Panc1 (cell line): ENCODE data around the gene MRPL54. TPM values are rescaled to one million over a fixed set of nuclear protein-coding genes. Genes with fewer than 3 reads are reported as not detected.

Experiments
- ATAC-seq: fragments of 200-7000 bp; cut with Tn5 transposase; 2 replicates; pipeline ENCODE4 v1.9.1; 2020; ENCODE audit warnings: mild to moderate bottlenecking, moderate library complexity
- BruUV-seq: library from RNA; stranded (reverse); fragments of 400-500 nt; replicated peaks from 2 replicates; lab custom pipeline; 2021; lab: Mats Ljungman, UMichigan
- CTCF ChIA-PET: fragments of 300-600 bp; sonication (Branson Sonifier 250); formaldehyde crosslinking; loops from one replicate; lab custom pipeline; 2022; ENCODE audit warnings: antibody characterized with exemption; lab: Charles Lee
- POLR2A ChIA-PET: fragments of 300-600 bp; sonication (Branson Sonifier 250); formaldehyde crosslinking; loops from one replicate; lab custom pipeline; 2022; ENCODE audit warnings: antibody characterized with exemption; lab: Charles Lee
- DNase-seq: peaks from one replicate; pipeline ENCODE4 v3.0.0-alpha.2; 2010; ENCODE audit warnings: low read depth, low spot score
- H3K27ac ChIP-seq: 2 replicates; pipeline ENCODE4 v1.5.1; 2011; ENCODE audit warnings: mild to moderate bottlenecking, low read length, inconsistent platforms
- H3K27me3 ChIP-seq: fragments of 200-500 bp; sonication (Bioruptor generic); 2 replicates; pipeline ENCODE4 v1.6.0; 2014; ENCODE audit warnings: low read length, inconsistent platforms; ENCODE audit not compliant: control insufficient read depth, insufficient read depth
- H3K36me3 ChIP-seq: fragments of 200-500 bp; sonication (Bioruptor generic); 2 replicates; pipeline ENCODE4 v1.5.1; 2014; ENCODE audit warnings: inconsistent platforms, mild to moderate bottlenecking, low read length, moderate library complexity; ENCODE audit not compliant: control insufficient read depth, insufficient read depth
- H3K4me1 ChIP-seq: 2 replicates; pipeline ENCODE4 v1.5.1; 2011; ENCODE audit warnings: inconsistent platforms, mild to moderate bottlenecking, low read length, moderate library complexity; ENCODE audit not compliant: control insufficient read depth, insufficient read depth
- H3K4me3 ChIP-seq, 2 experiments: 2 replicates each; pipeline ENCODE4 v1.5.1; 2011 to 2012; ENCODE audit warnings: low read depth in 2 of 2, low read length in 2 of 2, mild to moderate bottlenecking in 2 of 2, inconsistent platforms in 1 of 2, moderate library complexity in 1 of 2
- H3K9me3 ChIP-seq: fragments of 200-500 bp; sonication (Bioruptor generic); 2 replicates; pipeline ENCODE4 v1.5.1; 2014; ENCODE audit warnings: low read depth, mild to moderate bottlenecking, inconsistent platforms, low read length, moderate library complexity; ENCODE audit not compliant: control insufficient read depth, insufficient read depth
- POLR2AphosphoS5 ChIP-seq: IDR thresholded peaks from 2 replicates; pipeline ENCODE4 v1.6.1; 2012; ENCODE audit warnings: mild to moderate bottlenecking, low read depth, low read length, moderate library complexity
- SIN3A ChIP-seq: IDR thresholded peaks from 2 replicates; pipeline ENCODE4 v1.6.1; 2012; ENCODE audit warnings: low read depth, mild to moderate bottlenecking, low read length, moderate library complexity, borderline replicate concordance; ENCODE audit not compliant: insufficient read depth
- TCF7L2 ChIP-seq: IDR thresholded peaks from 2 replicates; pipeline ENCODE4 v1.6.1; 2011; ENCODE audit warnings: mild to moderate bottlenecking, low read depth, low read length, inconsistent platforms
- in situ Hi-C: cut with HindIII; loops from 2 replicates; pipeline ENCODE4 v1.10.0; 2016; ENCODE audit warnings: low sequenced_read_pairs, low pct_unique_long_range_greater_than_20kb
- intact Hi-C: fragments of 100-400 bp; cut with micrococcal nuclease; formaldehyde crosslinking; loops from one replicate; pipeline ENCODE4 v1.10.0; 2022; ENCODE audit not compliant: unreplicated experiment
- total RNA-seq: library from RNA; stranded (reverse); gene quantifications from one replicate; pipeline ENCODE4 v1.2.1, GENCODE V29; 2021; ENCODE audit not compliant: unreplicated experiment
- TF ChIP-seq, protein P1 (sequence below), 2 experiments: IDR thresholded peaks; 2 replicates each; pipeline ENCODE4 v1.6.1; 2011 to 2012; ENCODE audit warnings: low read depth in 2 of 2, control low read depth in 1 of 2, low read length in 1 of 2, mild to moderate bottlenecking in 1 of 2, moderate library complexity in 1 of 2; ENCODE audit not compliant: insufficient read depth in 1 of 2
- TF ChIP-seq, protein P2 (sequence below): fragments of 450-650 bp; IDR thresholded peaks from 2 replicates; pipeline ENCODE4 v1.5.1; 2017; ENCODE audit warnings: mild to moderate bottlenecking

MRPL54 gene
- total RNA-seq, 1 experiment from 2014 or later, result 42.8 TPM

DNA sequence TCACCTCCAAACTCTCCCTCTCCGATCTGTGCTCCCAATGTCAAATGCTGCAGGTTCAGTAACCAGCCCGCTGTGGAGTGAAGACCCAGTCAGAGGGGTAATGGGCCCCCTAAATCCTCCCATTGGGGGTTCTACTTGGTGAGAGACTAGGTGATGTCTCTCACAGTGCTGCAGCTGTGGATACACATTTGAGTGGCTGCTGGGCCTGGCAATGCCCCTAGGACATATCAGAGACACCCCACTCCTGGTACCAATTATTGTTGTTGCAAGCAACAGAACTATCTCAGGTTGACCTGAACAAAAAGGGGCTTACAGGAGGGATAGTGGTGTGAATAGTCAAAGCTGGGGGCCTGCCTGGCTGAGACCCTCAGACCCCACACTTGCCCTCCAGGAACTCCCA is 19.1 kb downstream of the MRPL54 start:
- ATAC-seq, result no peak
- no peak for TF ChIP-seq SIN3A
- no peak for TF ChIP-seq TCF7L2
- TF ChIP-seq, protein P1, sequence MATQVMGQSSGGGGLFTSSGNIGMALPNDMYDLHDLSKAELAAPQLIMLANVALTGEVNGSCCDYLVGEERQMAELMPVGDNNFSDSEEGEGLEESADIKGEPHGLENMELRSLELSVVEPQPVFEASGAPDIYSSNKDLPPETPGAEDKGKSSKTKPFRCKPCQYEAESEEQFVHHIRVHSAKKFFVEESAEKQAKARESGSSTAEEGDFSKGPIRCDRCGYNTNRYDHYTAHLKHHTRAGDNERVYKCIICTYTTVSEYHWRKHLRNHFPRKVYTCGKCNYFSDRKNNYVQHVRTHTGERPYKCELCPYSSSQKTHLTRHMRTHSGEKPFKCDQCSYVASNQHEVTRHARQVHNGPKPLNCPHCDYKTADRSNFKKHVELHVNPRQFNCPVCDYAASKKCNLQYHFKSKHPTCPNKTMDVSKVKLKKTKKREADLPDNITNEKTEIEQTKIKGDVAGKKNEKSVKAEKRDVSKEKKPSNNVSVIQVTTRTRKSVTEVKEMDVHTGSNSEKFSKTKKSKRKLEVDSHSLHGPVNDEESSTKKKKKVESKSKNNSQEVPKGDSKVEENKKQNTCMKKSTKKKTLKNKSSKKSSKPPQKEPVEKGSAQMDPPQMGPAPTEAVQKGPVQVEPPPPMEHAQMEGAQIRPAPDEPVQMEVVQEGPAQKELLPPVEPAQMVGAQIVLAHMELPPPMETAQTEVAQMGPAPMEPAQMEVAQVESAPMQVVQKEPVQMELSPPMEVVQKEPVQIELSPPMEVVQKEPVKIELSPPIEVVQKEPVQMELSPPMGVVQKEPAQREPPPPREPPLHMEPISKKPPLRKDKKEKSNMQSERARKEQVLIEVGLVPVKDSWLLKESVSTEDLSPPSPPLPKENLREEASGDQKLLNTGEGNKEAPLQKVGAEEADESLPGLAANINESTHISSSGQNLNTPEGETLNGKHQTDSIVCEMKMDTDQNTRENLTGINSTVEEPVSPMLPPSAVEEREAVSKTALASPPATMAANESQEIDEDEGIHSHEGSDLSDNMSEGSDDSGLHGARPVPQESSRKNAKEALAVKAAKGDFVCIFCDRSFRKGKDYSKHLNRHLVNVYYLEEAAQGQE (IDR thresholded peaks at IDR 0.05; ENCODE audit: insufficient read depth in 1 of 2, low read depth in 2 of 2, low read length in 1 of 2), result no peak
- TF ChIP-seq, protein P2, sequence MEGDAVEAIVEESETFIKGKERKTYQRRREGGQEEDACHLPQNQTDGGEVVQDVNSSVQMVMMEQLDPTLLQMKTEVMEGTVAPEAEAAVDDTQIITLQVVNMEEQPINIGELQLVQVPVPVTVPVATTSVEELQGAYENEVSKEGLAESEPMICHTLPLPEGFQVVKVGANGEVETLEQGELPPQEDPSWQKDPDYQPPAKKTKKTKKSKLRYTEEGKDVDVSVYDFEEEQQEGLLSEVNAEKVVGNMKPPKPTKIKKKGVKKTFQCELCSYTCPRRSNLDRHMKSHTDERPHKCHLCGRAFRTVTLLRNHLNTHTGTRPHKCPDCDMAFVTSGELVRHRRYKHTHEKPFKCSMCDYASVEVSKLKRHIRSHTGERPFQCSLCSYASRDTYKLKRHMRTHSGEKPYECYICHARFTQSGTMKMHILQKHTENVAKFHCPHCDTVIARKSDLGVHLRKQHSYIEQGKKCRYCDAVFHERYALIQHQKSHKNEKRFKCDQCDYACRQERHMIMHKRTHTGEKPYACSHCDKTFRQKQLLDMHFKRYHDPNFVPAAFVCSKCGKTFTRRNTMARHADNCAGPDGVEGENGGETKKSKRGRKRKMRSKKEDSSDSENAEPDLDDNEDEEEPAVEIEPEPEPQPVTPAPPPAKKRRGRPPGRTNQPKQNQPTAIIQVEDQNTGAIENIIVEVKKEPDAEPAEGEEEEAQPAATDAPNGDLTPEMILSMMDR, result no peak
- no peak for TF ChIP-seq POLR2AphosphoS5
- in situ Hi-C loops, result no loop called here
- no TSS peak for BruUV-seq
- DNase-seq, result no peak
- H3K27ac ChIP-seq, result no peak overlapping the region
- ChIA-PET CTCF (no interaction called here), POLR2A (no interaction called here)
- H3K27me3 ChIP-seq, result no peaks in the 10 kb centered on the region
- H3K4me1 ChIP-seq, result no peaks in the 10 kb centered on the region; the same call in 1 of the 2 replicates
- no peaks in the 10 kb centered on the region; the same call in 1 of the 2 replicates for H3K9me3 ChIP-seq
- intact Hi-C loops, result no loop called here
- H3K36me3 ChIP-seq, result no peaks in the 10 kb centered on the region
- H3K4me3 ChIP-seq, result no peak overlapping the region

DNA sequence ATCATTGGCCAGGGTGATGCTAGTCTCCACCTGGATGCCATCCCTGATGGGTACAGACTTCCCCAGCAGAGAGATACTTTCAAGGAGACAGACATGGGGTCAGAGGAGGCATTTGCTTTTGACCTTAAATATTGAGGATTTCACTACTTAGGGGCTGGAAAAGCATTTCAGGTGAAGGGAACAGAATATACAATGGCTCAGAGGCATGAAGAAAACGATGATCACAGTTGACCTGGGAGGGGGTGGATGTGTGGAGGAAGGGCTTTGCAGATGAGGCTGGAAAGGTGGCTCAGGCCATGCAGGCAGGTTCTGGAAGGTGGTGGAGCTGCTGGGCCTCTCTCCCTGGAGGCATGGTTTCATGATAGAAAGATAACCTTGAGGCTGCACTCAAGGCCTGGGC is 19.8 kb downstream of the MRPL54 start:
- DNase-seq (no peak), ATAC-seq (no peak)
- Histone ChIP-seq H3K36me3 (no peaks in the 10 kb centered on the region), H3K4me3 (no peak overlapping the region), H3K9me3 (no peaks in the 10 kb centered on the region; the same call in 1 of the 2 replicates), H3K27ac (no peak overlapping the region), H3K27me3 (no peaks in the 10 kb centered on the region), H3K4me1 (no peaks in the 10 kb centered on the region; the same call in 1 of the 2 replicates)
- in situ Hi-C loops, result no loop called here
- TF ChIP-seq, protein P1 (IDR thresholded peaks at IDR 0.05; ENCODE audit: insufficient read depth in 1 of 2, low read depth in 2 of 2, low read length in 1 of 2), result no peak
- TF ChIP-seq TCF7L2, result no peak
- TF ChIP-seq POLR2AphosphoS5, result no peak
- TF ChIP-seq SIN3A, result no peak
- POLR2A ChIA-PET, result no interaction called here
- CTCF ChIA-PET, result no interaction called here
- intact Hi-C loops, result no loop called here
- BruUV-seq, result no TSS peak
